GM06990 (cell line): Measurements from ENCODE around the gene ZC3H6.

Experiments used
- DNase-seq: peaks from one replicate; pipeline ENCODE4 v3.0.0-alpha.2; 2011; ENCODE audit not compliant: insufficient read length; ENCODE audit errors: extremely low read depth
- H3K27me3 ChIP-seq: replicated peaks from 2 replicates; pipeline ENCODE4 v1.6.0; 2011; ENCODE audit warnings: low read length; ENCODE audit not compliant: control insufficient read depth, insufficient read depth
- H3K36me3 ChIP-seq: 2 replicates; pipeline ENCODE4 v1.5.1; 2011; ENCODE audit warnings: low read length; ENCODE audit not compliant: control insufficient read depth, insufficient read depth
- H3K4me3 ChIP-seq: replicated peaks from 2 replicates; pipeline ENCODE4 v1.5.1; 2011; ENCODE audit warnings: low read depth, mild to moderate bottlenecking, control low read depth, low read length
- TF ChIP-seq, protein P1 (sequence below): IDR thresholded peaks from 2 replicates; pipeline ENCODE4 v1.5.1; 2011; ENCODE audit warnings: low read length, control low read depth, mild to moderate bottlenecking, inconsistent platforms; ENCODE audit not compliant: insufficient read depth, poor library complexity, severe bottlenecking

ZC3H6 gene, protein sequence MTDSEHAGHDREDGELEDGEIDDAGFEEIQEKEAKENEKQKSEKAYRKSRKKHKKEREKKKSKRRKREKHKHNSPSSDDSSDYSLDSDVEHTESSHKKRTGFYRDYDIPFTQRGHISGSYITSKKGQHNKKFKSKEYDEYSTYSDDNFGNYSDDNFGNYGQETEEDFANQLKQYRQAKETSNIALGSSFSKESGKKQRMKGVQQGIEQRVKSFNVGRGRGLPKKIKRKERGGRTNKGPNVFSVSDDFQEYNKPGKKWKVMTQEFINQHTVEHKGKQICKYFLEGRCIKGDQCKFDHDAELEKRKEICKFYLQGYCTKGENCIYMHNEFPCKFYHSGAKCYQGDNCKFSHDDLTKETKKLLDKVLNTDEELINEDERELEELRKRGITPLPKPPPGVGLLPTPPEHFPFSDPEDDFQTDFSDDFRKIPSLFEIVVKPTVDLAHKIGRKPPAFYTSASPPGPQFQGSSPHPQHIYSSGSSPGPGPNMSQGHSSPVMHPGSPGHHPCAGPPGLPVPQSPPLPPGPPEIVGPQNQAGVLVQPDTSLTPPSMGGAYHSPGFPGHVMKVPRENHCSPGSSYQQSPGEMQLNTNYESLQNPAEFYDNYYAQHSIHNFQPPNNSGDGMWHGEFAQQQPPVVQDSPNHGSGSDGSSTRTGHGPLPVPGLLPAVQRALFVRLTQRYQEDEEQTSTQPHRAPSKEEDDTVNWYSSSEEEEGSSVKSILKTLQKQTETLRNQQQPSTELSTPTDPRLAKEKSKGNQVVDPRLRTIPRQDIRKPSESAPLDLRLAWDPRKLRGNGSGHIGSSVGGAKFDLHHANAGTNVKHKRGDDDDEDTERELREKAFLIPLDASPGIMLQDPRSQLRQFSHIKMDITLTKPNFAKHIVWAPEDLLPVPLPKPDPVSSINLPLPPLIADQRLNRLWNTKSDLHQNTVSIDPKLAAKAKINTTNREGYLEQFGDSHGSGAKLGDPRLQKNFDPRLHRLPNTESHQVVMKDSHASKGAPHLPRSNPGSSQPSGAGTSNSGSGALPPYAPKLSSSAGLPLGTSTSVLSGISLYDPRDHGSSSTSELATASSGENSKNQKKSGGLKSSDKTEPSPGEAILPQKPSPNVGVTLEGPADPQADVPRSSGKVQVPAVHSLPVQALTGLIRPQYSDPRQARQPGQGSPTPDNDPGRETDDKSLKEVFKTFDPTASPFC

DNA sequence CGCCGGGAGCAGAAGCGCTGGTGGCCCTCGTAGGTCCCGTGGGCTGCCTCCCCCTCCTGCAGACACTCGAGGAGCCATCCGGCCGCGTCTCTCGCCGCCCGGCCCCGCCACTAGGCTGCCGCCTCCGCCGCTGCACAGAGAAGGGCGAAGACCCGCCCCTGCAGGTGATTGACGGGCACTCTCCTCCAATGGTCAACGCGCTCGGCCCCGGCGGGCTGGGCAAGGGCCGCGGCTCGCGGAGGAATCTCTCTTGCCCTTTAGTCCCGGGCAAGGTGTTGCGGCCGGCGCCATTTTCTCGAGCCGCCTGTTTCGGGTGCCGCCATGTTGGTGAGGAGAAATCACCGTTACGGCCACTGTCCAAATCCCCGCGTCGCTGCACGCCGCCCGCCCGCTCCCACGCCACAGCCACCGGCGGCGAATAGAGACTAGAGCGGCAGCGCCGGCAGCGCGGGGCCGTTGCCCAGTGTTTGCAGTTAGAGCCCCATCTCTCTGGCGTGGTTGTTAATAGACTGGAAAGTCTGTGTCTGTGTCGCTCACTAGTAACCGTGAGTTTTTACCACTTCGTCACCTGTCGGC is at the start of gene ZC3H6:
Gene ZC3H6 (plus strand): TSS at position 287 of the 576 bp plus-strand sequence. CDS start 398 bp downstream, outside the sequence.
- TF ChIP-seq, protein P1, sequence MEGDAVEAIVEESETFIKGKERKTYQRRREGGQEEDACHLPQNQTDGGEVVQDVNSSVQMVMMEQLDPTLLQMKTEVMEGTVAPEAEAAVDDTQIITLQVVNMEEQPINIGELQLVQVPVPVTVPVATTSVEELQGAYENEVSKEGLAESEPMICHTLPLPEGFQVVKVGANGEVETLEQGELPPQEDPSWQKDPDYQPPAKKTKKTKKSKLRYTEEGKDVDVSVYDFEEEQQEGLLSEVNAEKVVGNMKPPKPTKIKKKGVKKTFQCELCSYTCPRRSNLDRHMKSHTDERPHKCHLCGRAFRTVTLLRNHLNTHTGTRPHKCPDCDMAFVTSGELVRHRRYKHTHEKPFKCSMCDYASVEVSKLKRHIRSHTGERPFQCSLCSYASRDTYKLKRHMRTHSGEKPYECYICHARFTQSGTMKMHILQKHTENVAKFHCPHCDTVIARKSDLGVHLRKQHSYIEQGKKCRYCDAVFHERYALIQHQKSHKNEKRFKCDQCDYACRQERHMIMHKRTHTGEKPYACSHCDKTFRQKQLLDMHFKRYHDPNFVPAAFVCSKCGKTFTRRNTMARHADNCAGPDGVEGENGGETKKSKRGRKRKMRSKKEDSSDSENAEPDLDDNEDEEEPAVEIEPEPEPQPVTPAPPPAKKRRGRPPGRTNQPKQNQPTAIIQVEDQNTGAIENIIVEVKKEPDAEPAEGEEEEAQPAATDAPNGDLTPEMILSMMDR, result no peak
- no peaks in the 10 kb centered on the region for H3K36me3 ChIP-seq
- H3K27me3 ChIP-seq, result no peaks in the 10 kb centered on the region
- DNase-seq, result peak; percentile 100
- H3K4me3 ChIP-seq, result peak within 1 kb of the TSS; percentile 99

DNA sequence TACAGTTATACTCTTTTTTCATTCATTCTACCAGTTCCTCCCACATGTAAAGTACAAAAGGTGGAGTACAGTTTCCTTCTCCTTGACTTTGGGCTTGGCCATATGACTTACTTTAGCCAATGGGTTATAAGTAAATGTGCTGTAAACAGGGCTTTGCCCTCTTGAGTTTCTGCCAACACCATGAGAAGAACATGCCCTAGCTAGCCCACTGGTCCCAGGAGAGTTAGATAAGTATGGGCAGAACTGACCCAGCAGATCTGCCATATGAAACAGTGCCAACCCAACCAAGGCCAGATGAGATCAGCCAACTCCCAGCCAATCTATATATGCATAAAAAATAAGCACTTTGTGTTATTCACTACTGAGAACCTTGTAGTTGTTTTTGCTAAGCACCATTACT is 46.0 kb upstream of the ZC3H6 start:
- TF ChIP-seq, protein P1, result no peak
- H3K27me3 ChIP-seq, result no peaks in the 10 kb centered on the region
- no peak for DNase-seq
- peaks cover 1% of the 10 kb centered on the region; the same call in 1 of the 2 replicates for H3K36me3 ChIP-seq
- no peak overlapping the region for H3K4me3 ChIP-seq

DNA sequence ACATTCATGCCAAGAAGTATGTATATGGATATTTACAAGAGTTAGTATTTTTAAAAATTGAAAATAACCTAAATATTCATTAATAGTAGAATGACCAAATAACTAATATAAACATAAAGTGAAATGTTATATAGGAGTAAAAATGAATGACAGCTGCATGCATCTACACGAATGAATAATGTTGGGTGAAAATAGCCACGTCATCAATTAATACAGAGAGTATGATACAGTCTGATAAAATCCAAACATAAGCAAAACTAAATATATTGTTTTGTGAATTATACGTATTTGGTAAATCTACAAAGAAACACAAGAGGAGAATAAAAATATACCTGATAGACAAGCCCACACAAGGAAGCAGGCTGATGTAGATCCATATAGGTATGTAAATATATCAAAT is 45.0 kb upstream of the ZC3H6 start:
- TF ChIP-seq, protein P1, result no peak
- DNase-seq, result no peak
- Histone ChIP-seq H3K27me3 (no peaks in the 10 kb centered on the region), H3K36me3 (peaks cover 1% of the 10 kb centered on the region), H3K4me3 (no peak overlapping the region)

DNA sequence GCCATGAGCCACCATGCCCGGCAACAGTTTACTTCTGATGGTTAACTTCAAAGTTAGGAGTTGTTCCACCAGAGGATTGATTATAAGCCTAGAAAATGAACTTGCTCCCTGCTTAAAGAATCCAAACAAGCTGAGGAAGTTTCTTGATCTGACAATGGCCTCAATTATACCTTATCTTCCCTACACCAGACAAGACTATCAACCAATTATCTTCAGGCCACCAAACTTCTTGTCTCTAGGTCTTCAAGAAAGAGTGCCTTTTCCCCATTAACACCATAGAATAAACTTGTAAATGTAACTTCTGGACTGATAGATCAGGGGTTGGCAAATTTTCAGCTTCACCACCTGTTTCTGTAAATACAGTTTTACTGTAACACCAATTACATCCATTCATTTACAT is 35.5 kb upstream of the ZC3H6 start:
- Histone ChIP-seq H3K4me3 (no peak overlapping the region), H3K27me3 (no peaks in the 10 kb centered on the region), H3K36me3 (no peaks in the 10 kb centered on the region; the same call in 1 of the 2 replicates)
- DNase-seq, result no peak
- TF ChIP-seq, protein P1, result no peak

DNA sequence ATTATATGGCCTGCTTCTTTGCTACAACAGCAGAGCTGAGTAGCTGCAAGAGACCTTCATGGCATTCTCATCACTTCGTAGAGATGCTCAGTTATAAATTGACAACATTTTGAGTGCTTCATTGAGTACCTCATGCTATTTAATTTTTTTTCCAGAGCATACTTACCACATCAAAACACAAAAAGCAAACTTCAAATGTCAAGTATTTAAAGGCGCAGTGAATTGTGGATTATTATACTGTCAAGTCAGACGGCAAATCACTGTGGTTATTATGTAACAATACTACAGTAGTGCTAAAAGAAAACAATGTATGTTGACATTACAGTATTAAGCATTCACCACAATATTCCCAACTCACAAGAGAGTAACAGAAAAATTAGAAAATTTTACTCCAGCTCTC is 33.0 kb upstream of the ZC3H6 start:
- no peaks in the 10 kb centered on the region for H3K27me3 ChIP-seq
- H3K36me3 ChIP-seq, result no peaks in the 10 kb centered on the region; the same call in 1 of the 2 replicates

More for the DNA sequence above, 33.0 kb upstream of the ZC3H6 start:
- DNase-seq, result no peak
- TF ChIP-seq, protein P1, result no peak
- H3K4me3 ChIP-seq, result no peak overlapping the region
